ENCODE measurements around the gene ATP1B4.
"Not testable (repeated sequence)": the region's sequence is repeated elsewhere in the genome, so short reads cannot be mapped to it uniquely, and the experiment has no call there.

Gene ATP1B4

DNA sequence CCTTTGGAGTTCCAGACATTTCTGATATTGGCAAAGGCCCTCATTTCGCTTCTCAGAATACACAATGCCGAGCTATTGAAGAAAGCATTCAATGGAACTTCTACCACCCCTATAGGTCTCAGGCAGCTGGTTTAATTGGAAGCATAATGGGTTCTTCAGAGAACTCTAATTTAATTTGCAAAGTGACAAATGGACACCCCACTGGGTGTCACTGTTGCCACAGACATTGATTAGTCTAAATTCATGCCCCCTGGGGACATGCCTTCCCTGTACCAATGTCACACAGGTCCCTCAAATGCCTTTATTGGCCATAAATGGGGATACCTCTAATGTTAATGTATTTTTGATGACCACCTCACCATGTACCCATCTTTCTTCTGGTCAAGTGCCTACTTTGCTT is 27.7 kb upstream of the ATP1B4 start:
- TF ChIP-seq, protein P1, sequence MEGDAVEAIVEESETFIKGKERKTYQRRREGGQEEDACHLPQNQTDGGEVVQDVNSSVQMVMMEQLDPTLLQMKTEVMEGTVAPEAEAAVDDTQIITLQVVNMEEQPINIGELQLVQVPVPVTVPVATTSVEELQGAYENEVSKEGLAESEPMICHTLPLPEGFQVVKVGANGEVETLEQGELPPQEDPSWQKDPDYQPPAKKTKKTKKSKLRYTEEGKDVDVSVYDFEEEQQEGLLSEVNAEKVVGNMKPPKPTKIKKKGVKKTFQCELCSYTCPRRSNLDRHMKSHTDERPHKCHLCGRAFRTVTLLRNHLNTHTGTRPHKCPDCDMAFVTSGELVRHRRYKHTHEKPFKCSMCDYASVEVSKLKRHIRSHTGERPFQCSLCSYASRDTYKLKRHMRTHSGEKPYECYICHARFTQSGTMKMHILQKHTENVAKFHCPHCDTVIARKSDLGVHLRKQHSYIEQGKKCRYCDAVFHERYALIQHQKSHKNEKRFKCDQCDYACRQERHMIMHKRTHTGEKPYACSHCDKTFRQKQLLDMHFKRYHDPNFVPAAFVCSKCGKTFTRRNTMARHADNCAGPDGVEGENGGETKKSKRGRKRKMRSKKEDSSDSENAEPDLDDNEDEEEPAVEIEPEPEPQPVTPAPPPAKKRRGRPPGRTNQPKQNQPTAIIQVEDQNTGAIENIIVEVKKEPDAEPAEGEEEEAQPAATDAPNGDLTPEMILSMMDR (conservative IDR thresholded peaks at IDR 0.05): no peak
- TF ChIP-seq ZFX (IDR thresholded peaks at IDR 0.05): no peak
- no peak overlapping the region for H3K27ac ChIP-seq

DNA sequence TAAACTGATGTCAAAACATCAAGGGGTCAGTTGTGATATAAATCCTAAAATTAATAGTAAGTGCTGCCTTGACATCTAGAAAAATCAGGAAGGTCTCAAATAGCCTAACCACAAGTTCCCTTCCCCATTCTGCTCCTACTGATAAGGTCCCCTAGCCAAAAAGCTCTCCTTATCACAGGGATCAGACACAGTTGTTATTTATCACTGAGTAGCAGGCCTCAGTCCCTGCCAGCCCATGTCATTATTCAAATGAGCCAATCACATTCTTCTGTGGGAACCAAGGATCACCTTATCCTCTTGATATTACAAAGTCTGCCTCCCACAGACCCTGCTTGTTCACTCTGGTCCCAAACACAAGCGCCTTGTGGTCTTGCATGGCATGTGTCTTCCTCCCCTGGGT is 27.3 kb upstream of the ATP1B4 start:
- H3K27ac ChIP-seq: no peak overlapping the region
- TF ChIP-seq ZFX (IDR thresholded peaks at IDR 0.05): no peak

DNA sequence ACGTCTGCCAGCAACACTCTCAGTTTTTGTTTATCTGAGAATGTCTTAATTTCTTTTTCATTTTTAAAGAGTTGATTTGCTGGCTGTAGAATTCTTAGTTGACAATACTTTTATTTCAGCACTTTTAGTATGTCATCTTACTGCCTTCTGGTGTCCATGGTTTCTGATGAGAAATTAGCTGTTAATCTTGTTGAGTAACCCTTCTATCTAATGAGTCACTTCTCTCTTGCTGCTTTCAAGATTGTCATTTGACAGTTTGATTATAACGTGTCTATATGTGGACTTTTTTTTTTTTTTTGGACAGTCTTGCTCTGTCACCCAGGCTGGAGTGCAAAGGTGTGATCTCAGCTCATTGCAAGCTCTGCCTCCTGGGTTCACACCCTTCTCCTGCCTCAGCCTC is 26.6 kb upstream of the ATP1B4 start:
- H3K27ac ChIP-seq: no peak overlapping the region
- TF ChIP-seq, protein P1 (conservative IDR thresholded peaks at IDR 0.05): no peak
- no peak for TF ChIP-seq ZFX (IDR thresholded peaks at IDR 0.05)

DNA sequence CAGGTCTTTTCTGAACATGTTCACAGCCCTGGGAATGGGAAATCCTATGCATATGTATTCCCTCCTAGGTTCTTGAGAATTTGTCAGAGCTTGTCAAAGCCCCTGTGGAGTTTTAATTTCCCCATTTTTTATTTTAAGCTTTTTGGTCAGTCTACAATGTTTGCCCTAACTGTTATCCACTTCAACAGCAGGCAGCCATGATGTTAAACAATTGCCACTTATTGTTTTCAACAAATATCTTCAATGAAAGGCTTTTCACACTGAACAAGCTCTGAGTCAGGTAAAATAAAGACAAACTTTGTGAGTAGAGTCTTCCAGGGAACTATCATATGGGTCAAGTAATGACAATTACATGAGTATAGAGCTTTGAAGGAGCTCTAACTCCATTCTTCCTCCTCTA is 25.0 kb upstream of the ATP1B4 start:
- no peak for TF ChIP-seq ZFX (IDR thresholded peaks at IDR 0.05)
- TF ChIP-seq, protein P1 (conservative IDR thresholded peaks at IDR 0.05): no peak
- no peak overlapping the region for H3K27ac ChIP-seq

DNA sequence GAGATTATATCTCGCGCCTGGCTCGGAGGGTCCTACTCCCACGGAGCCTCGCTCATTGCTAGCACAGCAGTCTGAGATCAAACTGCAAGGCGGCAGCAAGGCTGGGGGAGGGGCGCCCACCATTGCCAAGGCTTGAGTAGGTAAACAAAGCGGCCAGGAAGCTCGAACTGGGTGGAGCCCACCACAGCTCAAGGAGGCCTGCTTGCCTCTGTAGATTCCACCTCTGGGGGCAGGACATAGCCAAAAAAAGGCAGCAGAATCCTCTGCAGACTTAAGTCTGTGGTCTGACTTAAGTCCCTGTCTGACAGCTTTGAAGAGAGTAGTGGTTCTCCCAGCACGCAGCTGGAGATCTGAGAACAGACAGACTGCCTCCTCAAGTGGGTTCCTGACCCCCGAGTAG is 17.3 kb upstream of the ATP1B4 start:
- H3K27ac ChIP-seq: not testable (repeated sequence)

DNA sequence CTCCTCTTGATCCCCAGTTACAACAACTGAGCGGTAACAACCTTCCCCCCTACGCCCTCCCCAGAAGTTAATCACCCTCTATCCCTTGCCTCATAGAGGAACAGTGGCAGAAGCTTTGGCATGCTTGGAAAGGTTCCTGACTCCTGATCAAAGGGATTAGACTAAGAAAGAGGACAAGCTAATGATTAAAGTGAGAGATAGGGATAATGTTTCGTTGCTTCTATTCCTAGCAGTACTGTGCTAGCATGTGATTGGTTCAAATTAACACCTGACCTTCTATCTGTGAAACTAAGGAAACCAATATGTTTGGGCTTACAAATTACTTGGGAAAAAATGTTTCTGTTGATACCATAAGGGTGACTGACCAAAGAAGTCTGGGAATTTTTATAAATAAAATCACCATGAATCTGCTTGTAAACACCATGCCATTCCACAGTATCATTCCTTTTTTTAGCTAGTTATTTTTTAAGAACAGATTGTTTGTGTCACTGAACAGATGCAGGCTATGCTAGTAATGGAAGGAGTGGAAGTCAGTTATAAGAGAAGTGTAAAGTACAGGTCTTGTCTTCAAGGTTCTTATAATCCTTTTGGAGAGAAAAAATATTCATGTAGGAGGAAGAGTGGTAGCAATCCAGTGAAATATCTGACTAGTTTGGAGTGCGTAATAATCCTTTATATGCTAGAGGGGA is 11.3 kb upstream of the ATP1B4 start:
- TF ChIP-seq ZFX (IDR thresholded peaks at IDR 0.05): no peak
- TF ChIP-seq, protein P1 (conservative IDR thresholded peaks at IDR 0.05): no peak
- no peak overlapping the region for H3K27ac ChIP-seq

DNA sequence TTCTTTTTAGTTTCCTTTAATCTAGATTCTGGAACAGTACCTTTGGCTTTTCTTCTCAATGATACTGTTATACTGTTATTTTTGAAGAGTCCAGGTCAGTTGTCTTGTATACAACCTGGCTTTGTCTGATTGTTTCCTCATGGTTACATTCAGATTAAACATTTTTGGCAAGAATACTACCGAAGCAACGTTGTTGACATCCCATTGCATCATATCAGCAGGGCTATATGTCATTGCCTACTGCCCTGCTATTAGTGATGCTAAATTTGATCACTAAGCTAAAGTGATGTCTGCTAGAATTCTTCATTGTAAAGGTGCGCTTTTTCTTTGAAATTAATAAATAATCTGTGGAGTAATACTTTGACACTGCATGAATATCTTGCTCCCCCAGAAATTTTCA is 5.8 kb upstream of the ATP1B4 start:
- no peak for TF ChIP-seq ZFX (IDR thresholded peaks at IDR 0.05)
- TF ChIP-seq, protein P1 (conservative IDR thresholded peaks at IDR 0.05): no peak
- H3K27ac ChIP-seq: no peak overlapping the region

DNA sequence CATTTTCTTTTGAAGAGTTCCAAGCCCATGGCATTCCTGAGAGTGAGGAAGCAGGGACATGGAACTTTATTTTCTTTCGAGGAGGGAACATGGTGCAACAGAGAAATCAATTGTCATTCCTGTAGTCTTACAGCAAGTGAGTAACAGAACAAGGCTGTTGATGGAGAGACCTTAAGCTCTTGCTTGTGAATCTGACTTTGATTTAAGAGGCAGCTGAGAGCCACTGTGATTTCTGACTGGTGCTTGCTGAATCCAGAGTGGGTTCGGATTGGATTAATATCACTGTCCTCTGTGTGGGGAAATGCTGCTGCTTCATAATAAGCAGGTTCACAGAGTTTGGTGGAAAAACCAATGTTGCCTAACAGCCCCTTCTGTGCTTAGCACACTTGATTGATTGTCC is 4.7 kb upstream of the ATP1B4 start:
- H3K27ac ChIP-seq: no peak overlapping the region
- TF ChIP-seq ZFX (IDR thresholded peaks at IDR 0.05): no peak
- TF ChIP-seq, protein P1 (conservative IDR thresholded peaks at IDR 0.05): no peak
